ENCODE results near the gene BORA. TPM values are rescaled to one million over a fixed set of nuclear protein-coding genes. Genes with fewer than 3 reads are reported as not detected.

Gene BORA
- total and polyA plus RNA-seq, 8 donors: 0.51 to 1.9 (median 1.2) TPM

- Histone ChIP-seq H3K4me1 (no peaks in the 10 kb centered on the region), H3K9me3 (no peaks in the 10 kb centered on the region), H3K27ac (no peak overlapping the region), H3K36me3 (peaks cover 0 to 21% (median 2%) of the 10 kb centered on the region in 3 donors), H3K27me3 (no peaks in the 10 kb centered on the region), H3K4me3 (no peak overlapping the region)
- DNase-seq (no peak), ATAC-seq (no peak), FAIRE-seq (no peak)
- 91 to 93% methylated on average over 6 of the region's 6 CpGs for WGBS, 2 donors
- no peak for TF ChIP-seq CTCF (IDR thresholded peaks at IDR 0.05)
- intact Hi-C loops (cut with DNase I): no loop called here
Observed at GRCh38 chr13:72754111-72754510, 26.4 kb downstream of the BORA start.

DNA sequence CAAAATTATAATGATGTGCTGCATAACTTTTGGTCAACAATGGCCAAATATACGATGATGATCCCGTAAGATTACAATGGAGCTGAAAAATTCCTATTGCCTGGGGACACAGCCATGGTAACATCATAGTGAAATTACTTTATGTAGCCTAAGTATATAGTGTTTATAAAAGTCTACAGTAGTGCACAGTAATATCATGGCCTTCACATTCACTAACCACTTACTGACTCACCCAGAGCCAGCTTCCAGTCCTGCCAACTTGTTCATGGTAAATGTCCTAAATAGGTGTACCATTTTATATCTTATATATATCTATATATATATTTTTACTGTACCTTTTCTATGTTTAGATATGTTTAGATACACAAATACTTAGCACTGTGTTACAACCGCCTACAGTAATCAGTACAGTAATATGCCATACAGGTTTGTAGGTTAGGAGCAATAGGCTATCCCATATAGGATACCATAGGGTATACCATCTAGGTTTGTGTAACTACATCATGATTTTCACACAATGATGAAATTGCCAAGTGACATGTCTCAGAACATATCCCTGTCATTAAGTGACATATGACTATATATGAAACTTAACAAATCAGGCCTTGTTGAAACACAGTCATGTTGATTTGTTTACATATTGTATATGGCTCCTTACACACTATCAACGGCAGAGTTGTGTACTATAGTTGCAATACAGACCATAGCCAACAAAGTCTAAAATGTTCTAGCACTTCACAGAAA is 30.2 kb downstream of the BORA start:
- H3K9me3 ChIP-seq: no peaks in the 10 kb centered on the region
- no peak overlapping the region for H3K4me3 ChIP-seq
- H3K36me3 ChIP-seq: peaks cover 0 to 47% (median 13%) of the 10 kb centered on the region in 3 donors
- H3K27ac ChIP-seq: no peak overlapping the region
- no peak for TF ChIP-seq CTCF (IDR thresholded peaks at IDR 0.05)
- H3K27me3 ChIP-seq: no peaks in the 10 kb centered on the region
- intact Hi-C loops (cut with DNase I): no loop called here
- DNase-seq (no peak), FAIRE-seq (no peak), ATAC-seq (no peak)
- 72 to 73% methylated on average over 4 of the region's 4 CpGs for WGBS, 2 donors
- no peaks in the 10 kb centered on the region for H3K4me1 ChIP-seq

GRCh38 chr13:72760189-72760588 is 32.5 kb downstream of the BORA start:
- DNase-seq (no peak), ATAC-seq (no peak), FAIRE-seq (peak; percentile 66)
- Histone ChIP-seq H3K27me3 (no peaks in the 10 kb centered on the region), H3K27ac (no peak overlapping the region), H3K4me1 (no peaks in the 10 kb centered on the region), H3K36me3 (peaks cover 0 to 64% (median 21%) of the 10 kb centered on the region in 3 donors), H3K9me3 (no peaks in the 10 kb centered on the region), H3K4me3 (no peak overlapping the region)
- intact Hi-C loops (cut with DNase I): no loop called here
- no peak for TF ChIP-seq CTCF (IDR thresholded peaks at IDR 0.05)
- 59 to 60% methylated on average over 3 of the region's 3 CpGs for WGBS, 2 donors

GRCh38 chr13:72763411-72763810 is 35.7 kb downstream of the BORA start:
- TF ChIP-seq CTCF (IDR thresholded peaks at IDR 0.05): no peak
- intact Hi-C loops (cut with DNase I): no loop called here
- H3K27me3 ChIP-seq: no peaks in the 10 kb centered on the region
- WGBS, 2 donors: 61 to 73% methylated on average over 2 of the region's 2 CpGs
- FAIRE-seq: no peak
- DNase-seq: no peak
- no peak for ATAC-seq
- H3K27ac ChIP-seq: no peak overlapping the region
- H3K4me3 ChIP-seq: no peak overlapping the region
- H3K4me1 ChIP-seq: no peaks in the 10 kb centered on the region
- no peaks in the 10 kb centered on the region for H3K9me3 ChIP-seq
- peaks cover 0 to 88% (median 36%) of the 10 kb centered on the region in 3 donors for H3K36me3 ChIP-seq

GRCh38 chr13:72774019-72774418 is 46.3 kb downstream of the BORA start:
- FAIRE-seq: no peak
- H3K9me3 ChIP-seq: no peaks in the 10 kb centered on the region

More at GRCh38 chr13:72774019-72774418, 46.3 kb downstream of the BORA start:
- H3K4me1 ChIP-seq: peaks cover 0 to 6% (median 5%) of the 10 kb centered on the region in 3 donors
- WGBS, 2 donors: 86 to 88% methylated on average over 2 of the region's 2 CpGs
- peaks cover 3 to 78% (median 58%) of the 10 kb centered on the region in 3 donors for H3K36me3 ChIP-seq
- no peak for TF ChIP-seq CTCF (IDR thresholded peaks at IDR 0.05)
- H3K27me3 ChIP-seq: no peaks in the 10 kb centered on the region
- no peak for ATAC-seq
- no peak overlapping the region for H3K4me3 ChIP-seq
- intact Hi-C loops (cut with DNase I): no loop called here
- H3K27ac ChIP-seq: no peak overlapping the region
- DNase-seq: no peak

Measured in pancreas (tissue), 10 donors.